Skeletal muscle cell (primary cell): ENCODE results near the gene DDB1.

Experiments used
- DNase-seq: peaks from one replicate; pipeline ENCODE4 v3.0.0-alpha.2; 2010; ENCODE audit warnings: low read depth
- H3K4me3 ChIP-seq: 2 replicates; pipeline ENCODE4 v1.5.1; 2011; ENCODE audit warnings: low read depth, mild to moderate bottlenecking, control low read depth, low read length, moderate library complexity

DDB1 gene

GRCh38 chr11:61305417-61305816 is 27.5 kb downstream of the DDB1 start:
- no peak for DNase-seq
- H3K4me3 ChIP-seq: no peak overlapping the region

- no peak for DNase-seq
- H3K4me3 ChIP-seq: no peak overlapping the region
These were observed 29.2 kb downstream of the DDB1 start for GRCh38 chr11:61303725-61304124.

GRCh38 chr11:61302550-61302949 is 30.4 kb downstream of the DDB1 start:
- no peak for DNase-seq
- H3K4me3 ChIP-seq: no peak overlapping the region

GRCh38 chr11:61298663-61299244 is 34.2 kb downstream of the DDB1 start:
- H3K4me3 ChIP-seq: no peak overlapping the region
- no peak for DNase-seq

GRCh38 chr11:61297746-61298145 is 35.2 kb downstream of the DDB1 start:
- no peak overlapping the region for H3K4me3 ChIP-seq
- DNase-seq: peak; percentile 98

GRCh38 chr11:61297341-61297740 is 35.6 kb downstream of the DDB1 start:
- no peak overlapping the region for H3K4me3 ChIP-seq
- DNase-seq: no peak

- no peak for DNase-seq
- H3K4me3 ChIP-seq: peak overlapping the region; percentile 59
These were observed 37.3 kb downstream of the DDB1 start for GRCh38 chr11:61295596-61295926.

GRCh38 chr11:61294717-61295595 is 37.9 kb downstream of the DDB1 start, which contains the start of gene VWCE:
Gene VWCE (minus strand): TSS chr11:61295316. CDS start chr11:61295037, 279 bp downstream.
- DNase-seq: no peak
- H3K4me3 ChIP-seq: peak within 1 kb of the TSS; percentile 59

- H3K4me3 ChIP-seq: peak overlapping the region; percentile 59
- DNase-seq: peak; percentile 36
These were observed 38.8 kb downstream of the DDB1 start for GRCh38 chr11:61293867-61294716.

DNA sequence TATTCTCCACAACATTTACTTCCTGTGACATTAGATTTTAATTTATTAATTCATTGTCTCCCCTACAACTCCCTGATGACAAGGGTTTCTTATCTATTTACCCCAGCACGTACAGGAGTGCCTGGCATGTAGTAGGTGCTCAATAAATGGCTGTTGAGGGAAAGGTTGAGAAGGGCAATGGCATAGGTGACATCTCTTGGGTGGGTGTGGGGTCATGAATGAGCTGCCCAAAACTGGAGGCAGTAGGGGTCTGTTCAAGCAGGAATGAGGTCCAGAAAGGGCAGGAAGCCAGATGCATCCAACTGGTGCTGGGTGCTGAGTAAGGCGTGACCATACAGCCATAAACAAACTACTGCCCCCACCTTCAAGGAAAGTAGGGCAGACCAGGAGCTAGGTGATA is 40.5 kb downstream of the DDB1 start:
- no peak overlapping the region for H3K4me3 ChIP-seq
- DNase-seq: no peak

DNA sequence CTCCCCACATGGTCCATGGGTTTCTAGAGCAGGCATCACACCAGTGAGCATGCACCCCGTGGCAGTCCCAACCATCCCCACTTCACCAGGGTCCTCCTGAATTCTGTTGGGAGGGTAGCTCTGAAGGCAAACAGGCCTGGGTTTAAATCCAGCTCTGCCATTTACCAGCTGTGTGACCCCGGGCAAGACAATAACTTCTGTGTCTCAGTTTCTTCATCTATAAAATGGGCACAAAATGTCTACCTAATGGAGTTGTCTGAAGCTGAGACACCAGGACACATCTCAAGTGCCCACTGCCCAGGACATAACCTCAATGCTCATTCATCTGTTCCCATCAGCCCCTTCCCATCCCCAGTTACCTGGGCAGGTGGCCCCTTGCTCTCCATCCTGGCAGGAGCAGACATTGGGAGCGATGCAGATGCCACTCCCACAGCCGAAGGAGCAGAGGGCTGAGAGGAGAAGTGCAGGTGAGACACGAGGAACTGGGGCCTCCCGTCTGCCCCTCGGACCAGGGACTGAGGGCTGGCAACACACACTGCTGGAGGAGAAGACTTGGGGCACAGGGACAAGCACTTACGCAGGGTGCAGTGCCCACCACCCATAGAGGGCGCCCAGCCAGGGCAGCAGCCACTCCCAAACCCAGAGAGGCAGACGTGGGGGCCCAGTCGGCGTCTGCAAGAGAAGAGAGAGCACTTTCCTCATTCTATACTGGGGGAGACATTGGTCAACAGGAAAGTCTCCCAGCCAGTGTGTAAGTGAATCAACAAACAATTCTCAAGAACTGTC is 41.8 kb downstream of the DDB1 start:
- no peak for DNase-seq
- H3K4me3 ChIP-seq: no peak overlapping the region

- no peak overlapping the region for H3K4me3 ChIP-seq
- no peak for DNase-seq
These were observed 45.4 kb downstream of the DDB1 start for GRCh38 chr11:61287338-61287977.

DNA sequence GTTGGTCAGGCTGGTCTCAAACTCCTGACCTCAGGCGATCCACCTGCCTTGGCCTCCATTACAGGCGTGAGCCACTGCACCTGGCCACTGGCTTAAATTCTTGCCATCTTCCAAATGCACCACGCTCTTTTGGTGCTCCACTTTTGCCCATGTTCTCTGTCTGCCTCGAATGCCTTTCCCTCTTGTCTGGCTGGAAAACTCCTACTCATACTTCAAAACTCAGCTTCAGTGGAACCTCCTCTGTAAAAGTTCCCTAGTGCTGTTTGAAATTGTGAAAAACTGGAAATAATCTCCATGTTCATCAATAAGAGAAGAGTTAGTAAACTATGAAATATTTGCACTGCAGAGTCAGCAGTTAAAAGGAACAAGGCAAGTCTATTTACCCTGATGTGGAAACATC is 49.3 kb downstream of the DDB1 start:
- H3K4me3 ChIP-seq: no peak overlapping the region
- no peak for DNase-seq

GRCh38 chr11:61281581-61282250 is 51.2 kb downstream of the DDB1 start:
- no peak overlapping the region for H3K4me3 ChIP-seq
- no peak for DNase-seq

DNA sequence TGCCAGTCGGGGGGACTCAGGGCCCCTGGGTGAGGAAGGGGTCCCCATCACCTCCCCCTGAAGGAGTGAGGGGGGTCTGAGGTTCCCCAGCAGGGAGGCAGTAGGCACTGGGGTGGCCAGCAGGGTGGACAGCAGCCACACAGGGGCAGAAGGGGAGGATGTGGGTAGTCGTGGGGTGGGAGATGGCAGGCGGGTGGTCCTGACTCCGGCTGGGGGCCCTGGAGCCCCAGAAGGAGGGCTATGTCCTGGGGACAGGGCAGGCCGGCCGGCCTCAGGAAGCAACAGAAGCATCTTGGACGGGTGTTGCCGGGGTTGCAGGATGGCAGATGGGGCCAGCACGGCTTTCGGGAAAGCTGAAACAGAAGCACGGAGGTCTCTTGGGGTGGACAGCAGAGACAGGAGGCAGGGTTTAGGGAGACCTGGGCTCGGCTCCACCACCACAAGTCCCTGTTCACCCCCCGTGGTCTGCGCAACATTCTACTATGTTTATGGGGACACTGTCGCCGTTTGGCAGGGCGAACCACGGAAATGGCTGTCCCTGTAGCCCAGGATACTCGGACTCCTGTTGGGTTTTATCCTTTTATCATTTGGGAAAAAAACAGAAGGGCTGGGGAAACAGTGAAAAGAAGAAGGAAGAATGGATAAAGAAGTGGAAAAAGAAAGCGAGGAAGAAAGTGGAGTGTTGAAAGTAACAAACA is 51.9 kb downstream of the DDB1 start:
- no peak overlapping the region for H3K4me3 ChIP-seq
- no peak for DNase-seq

- no peak overlapping the region for H3K4me3 ChIP-seq
- DNase-seq: no peak
These were observed 52.8 kb downstream of the DDB1 start for GRCh38 chr11:61279934-61280659.

DNA sequence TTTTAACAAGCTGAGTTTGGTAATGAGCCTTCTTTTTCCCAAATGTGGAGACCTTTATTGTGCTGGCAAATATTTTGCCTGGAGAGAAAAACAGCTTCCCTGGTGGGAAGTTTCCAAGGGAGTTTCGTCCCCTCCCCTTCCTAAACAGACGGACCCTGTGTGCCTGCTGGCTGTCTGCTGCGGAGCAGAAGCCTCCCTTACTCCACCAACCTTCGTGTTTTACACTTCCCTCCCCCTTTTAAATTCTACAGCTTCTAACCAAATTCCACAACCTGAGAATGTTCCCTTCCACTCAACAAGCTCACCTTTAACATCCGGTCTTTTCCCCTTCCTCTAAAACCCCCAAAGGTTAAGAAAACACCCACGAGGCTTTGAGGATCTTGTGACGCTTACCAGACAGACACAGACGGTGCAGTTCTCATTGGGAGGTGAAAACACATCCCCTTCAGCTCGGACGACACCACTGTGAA is 54.9 kb downstream of the DDB1 start:
- no peak for DNase-seq
- H3K4me3 ChIP-seq: no peak overlapping the region
